NOMO-1 treated with dmso at 0.1 percent for 144 hours (cell line): ENCODE results near the gene NARF.
A peak's percentile ranks its signal among the peaks of the same experiment; 100 is the strongest.
"Not testable (repeated sequence)": the region's sequence is repeated elsewhere in the genome, so short reads cannot be mapped to it uniquely, and the experiment has no call there.

Experiments used
- DNase-seq: peaks from one replicate; lab custom pipeline; 2025; ENCODE audit not compliant: unreplicated experiment; lab: John Stamatoyannopoulos, UW

NARF gene

GRCh38 chr17:82458179-82458884 lies at the start of gene NARF:
NARF (plus strand) TSS chr17:82458741; CDS start chr17:82458804, 63 bp downstream.
- DNase-seq: peak; percentile 98

GRCh38 chr17:82408938-82409318 lies 49.6 kb upstream of the NARF start:
- no peak for DNase-seq

GRCh38 chr17:82410014-82410716 lies 48.4 kb upstream of the NARF start:
- DNase-seq: no peak

GRCh38 chr17:82411396-82412053 lies 47.0 kb upstream of the NARF start:
- no peak for DNase-seq

GRCh38 chr17:82412081-82412480 lies 46.5 kb upstream of the NARF start:
- not testable (repeated sequence) for DNase-seq

- no peak for DNase-seq
These were observed 45.7 kb upstream of the NARF start for GRCh38 chr17:82412535-82413520.

- DNase-seq: peak; percentile 49
These were observed 43.8 kb upstream of the NARF start for GRCh38 chr17:82414548-82415281.

- DNase-seq: no peak
These were observed 43.2 kb upstream of the NARF start for GRCh38 chr17:82415336-82415735.

- no peak for DNase-seq
These were observed 42.8 kb upstream of the NARF start for GRCh38 chr17:82415786-82416185.

- DNase-seq: no peak
These were observed 42.3 kb upstream of the NARF start for GRCh38 chr17:82416264-82416663.

- no peak for DNase-seq
These were observed 41.8 kb upstream of the NARF start for GRCh38 chr17:82416771-82417170.

- DNase-seq: peak; percentile 77
These were observed 40.2 kb upstream of the NARF start, which contains the start of the genes HEXD and OGFOD3 for GRCh38 chr17:82418001-82418986. HEXD (plus strand) TSS chr17:82418347; CDS start chr17:82419800, 1,453 bp downstream. OGFOD3 (minus strand) TSS chr17:82418586; CDS start chr17:82418485, 101 bp downstream.

GRCh38 chr17:82419540-82419939 lies 39.0 kb upstream of the NARF start:
- DNase-seq: no peak

- no peak for DNase-seq
These were observed 34.3 kb upstream of the NARF start for GRCh38 chr17:82424001-82424862.

GRCh38 chr17:82424863-82425159 lies 33.7 kb upstream of the NARF start:
- no peak for DNase-seq

GRCh38 chr17:82428546-82428945 lies 30.0 kb upstream of the NARF start:
- DNase-seq: no peak

- DNase-seq: no peak
These were observed 28.7 kb upstream of the NARF start for GRCh38 chr17:82429824-82430223.

- DNase-seq: no peak
These were observed 26.5 kb upstream of the NARF start for GRCh38 chr17:82432017-82432416.
